ENCODE measurements around the gene MAJIN.

GRCh38 chr11:64971421-64972233 is at the start of gene MAJIN:
- TF ChIP-seq CTCF (IDR thresholded peaks at IDR 0.05; ENCODE audit: insufficient read depth, low read length, poor library complexity, severe bottlenecking) (no peak), EZH2phosphoT487 (conservative IDR thresholded peaks at IDR 0.05; ENCODE audit: low read length) (no peak)
